Epithelial cell of proximal tubule (primary cell): ENCODE data around the gene SHISAL1. TPM values are rescaled to one million over a fixed set of nuclear protein-coding genes. Genes with fewer than 3 reads are reported as not detected.
"Not testable (repeated sequence)": the region's sequence is repeated elsewhere in the genome, so short reads cannot be mapped to it uniquely, and the experiment has no call there.

Source experiments
- DNase-seq: peaks from one replicate; pipeline ENCODE4 v3.0.0-alpha.2; 2011; ENCODE audit warnings: low read depth
- H3K4me3 ChIP-seq: 2 replicates; pipeline ENCODE4 v1.5.1; 2011; ENCODE audit warnings: low read depth, mild to moderate bottlenecking, low read length
- CTCF ChIP-seq: conservative IDR thresholded peaks from 2 replicates; pipeline ENCODE4 v1.5.1; 2012; ENCODE audit warnings: low read depth, mild to moderate bottlenecking, low read length
- total RNA-seq: library from RNA; depleted of rRNA; stranded (reverse); fragments of >200 nt; gene quantifications from 2 replicates; pipeline ENCODE4 v1.2.3, GENCODE V29; 2015

SHISAL1 gene
- total RNA-seq, 1 donor from 2014 or later, result not detected

DNA sequence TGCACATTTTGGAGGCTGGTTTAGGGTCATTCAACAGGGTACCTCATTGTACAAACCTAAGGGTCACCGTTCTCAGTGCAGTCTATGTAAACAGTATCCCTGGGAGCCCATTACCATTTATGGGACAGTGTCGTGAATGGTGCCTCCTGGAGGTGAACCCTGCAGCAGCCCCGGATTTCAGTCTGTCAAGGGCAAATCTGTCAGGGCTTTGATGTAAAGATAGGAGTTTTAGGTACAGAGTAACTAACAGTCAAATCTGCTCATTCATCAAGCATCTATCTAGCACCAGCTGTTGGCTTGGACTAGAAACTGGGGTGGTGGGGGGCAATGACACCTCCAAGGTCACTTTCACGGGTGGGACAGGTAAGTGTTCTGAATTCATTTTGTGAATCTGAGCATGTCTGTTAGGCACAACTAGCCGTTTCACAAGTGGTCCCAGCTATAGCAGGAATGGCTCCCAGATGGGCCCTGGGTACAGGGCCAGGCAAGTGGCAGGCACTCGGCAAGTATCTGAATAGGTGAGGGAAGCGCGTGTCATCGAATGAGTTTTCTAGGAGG, 68.4 kb downstream of the SHISAL1 start:
- H3K4me3 ChIP-seq, result no peak overlapping the region
- no peak for DNase-seq
- TF ChIP-seq CTCF, result no peak

DNA sequence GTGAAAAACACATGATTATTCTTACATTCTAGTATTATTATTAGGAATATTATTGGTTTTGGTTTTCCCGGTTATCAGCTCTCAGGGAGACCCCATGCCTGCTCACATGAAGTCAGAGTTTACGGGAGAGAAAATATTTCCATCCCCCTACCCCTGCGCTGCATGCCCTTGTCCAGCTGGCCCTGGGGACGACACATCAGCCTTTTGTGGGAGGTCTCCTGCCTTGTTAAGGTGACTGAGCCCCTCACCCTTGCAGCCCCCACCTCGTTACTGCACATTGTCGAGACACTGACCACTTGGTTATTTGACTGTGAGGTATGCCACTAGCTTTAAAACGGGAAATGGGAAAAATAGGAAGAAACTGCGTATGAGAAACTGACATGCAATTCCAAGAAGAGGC, 69.0 kb downstream of the SHISAL1 start:
- no peak for TF ChIP-seq CTCF
- H3K4me3 ChIP-seq, result no peak overlapping the region
- no peak for DNase-seq

GRCh38 chr22:44242946-44243724, 69.6 kb downstream of the SHISAL1 start:
- no peak overlapping the region for H3K4me3 ChIP-seq
- no peak for DNase-seq
- TF ChIP-seq CTCF, result no peak

GRCh38 chr22:44241121-44241520, 71.6 kb downstream of the SHISAL1 start:
- DNase-seq, result not testable (repeated sequence)

DNA sequence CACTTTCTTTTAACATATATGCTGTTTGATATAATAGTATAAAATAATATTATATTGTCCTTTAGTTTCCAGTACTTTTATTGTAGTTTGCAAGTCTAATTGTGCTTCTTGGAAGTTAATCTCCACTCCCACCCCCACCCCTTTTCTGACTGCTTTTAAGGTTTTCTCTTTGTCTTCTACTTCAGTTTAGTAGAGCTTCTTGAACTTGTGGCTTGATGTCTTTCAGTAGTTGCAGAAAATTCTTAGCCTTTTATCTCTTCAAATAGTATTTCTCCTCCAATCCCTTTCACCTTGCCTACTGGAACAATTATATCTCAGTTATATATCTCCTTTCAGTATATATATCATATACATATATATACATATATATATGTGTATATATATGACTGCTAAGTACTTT, 75.5 kb downstream of the SHISAL1 start:
- H3K4me3 ChIP-seq, result no peak overlapping the region
- no peak for TF ChIP-seq CTCF
- no peak for DNase-seq

More at GRCh38 chr22:44241121-44241520, 71.6 kb downstream of the SHISAL1 start:
- H3K4me3 ChIP-seq, result not testable (repeated sequence)

DNA sequence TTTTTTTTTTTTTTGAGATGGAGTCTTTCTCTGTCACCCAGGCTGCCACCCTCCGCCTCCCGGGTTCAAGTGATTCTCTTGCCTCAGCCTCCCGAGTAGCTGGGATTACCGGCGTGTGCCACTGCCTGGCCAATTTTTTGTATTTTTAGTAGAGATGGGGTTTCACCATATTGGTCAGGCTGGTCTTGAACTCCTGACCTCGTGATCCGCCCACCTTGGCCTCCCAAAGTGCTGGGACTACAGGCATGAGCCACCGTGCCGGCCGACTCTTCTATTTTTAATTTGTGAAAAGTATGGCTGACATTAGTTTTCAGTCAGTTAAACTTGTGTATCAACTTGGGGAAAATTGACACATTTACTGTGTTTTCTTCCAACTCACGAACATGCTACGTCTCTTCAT, 78.4 kb downstream of the SHISAL1 start:
- DNase-seq, H3K4me3 ChIP-seq: not testable (repeated sequence)

- TF ChIP-seq CTCF, result no peak
- no peak overlapping the region for H3K4me3 ChIP-seq
- no peak for DNase-seq
These were observed 81.5 kb downstream of the SHISAL1 start for GRCh38 chr22:44231233-44231632.

DNA sequence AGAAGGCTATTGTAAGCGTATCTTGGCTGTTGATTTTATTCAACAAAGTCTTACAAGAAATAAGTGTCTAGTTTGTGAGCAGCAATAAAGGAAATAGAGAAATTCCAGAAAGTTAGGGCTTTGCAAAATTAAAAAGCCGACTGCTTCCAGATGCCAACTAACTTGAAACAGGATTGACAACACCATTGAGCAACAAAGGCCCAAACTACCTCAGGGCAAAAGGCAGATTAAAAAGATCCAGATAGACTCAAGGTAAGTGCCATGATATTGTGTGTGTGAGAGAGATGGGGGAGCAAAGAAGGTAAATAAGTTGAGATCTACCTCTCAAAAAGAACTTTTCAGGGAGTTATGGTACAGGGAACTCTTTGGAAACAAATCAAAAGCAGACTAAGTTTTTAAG, 82.9 kb downstream of the SHISAL1 start:
- H3K4me3 ChIP-seq, result no peak overlapping the region
- no peak for TF ChIP-seq CTCF
- no peak for DNase-seq
